SK-N-SH (cell line): ENCODE data around the gene PLEKHB1.

Experiments
- CHD2 ChIP-seq: fragments of 150-350 bp; IDR thresholded peaks from 2 replicates; pipeline ENCODE4 v1.6.1; 2018; ENCODE audit warnings: low read length; ENCODE audit not compliant: partially characterized antibody
- EP300 ChIP-seq, 2 experiments: IDR thresholded peaks; 2 replicates each; pipeline versions ENCODE4 v1.4.0 to v1.6.1; 2012; ENCODE audit warnings: borderline replicate concordance in 1 of 2, low read depth in 1 of 2, low read length in 1 of 2
- EZH2phosphoT487 ChIP-seq: fragments of 200-600 bp; sonication (generic); IDR thresholded peaks from 2 replicates; pipeline ENCODE4 v1.6.1; 2017; ENCODE audit warnings: low read depth, mixed run types, mild to moderate bottlenecking, antibody characterized with exemption, moderate library complexity, borderline replicate concordance
- JUND ChIP-seq: IDR thresholded peaks from 2 replicates; pipeline ENCODE4 v1.4.0; 2012
- NFIC ChIP-seq: IDR thresholded peaks from 2 replicates; pipeline ENCODE4 v1.4.0; 2012; ENCODE audit warnings: borderline replicate concordance
- POLR2AphosphoS5 ChIP-seq: IDR thresholded peaks from 2 replicates; pipeline ENCODE4 v1.6.1; 2012; ENCODE audit warnings: low read depth, low read length
- RAD21 ChIP-seq: IDR thresholded peaks from 2 replicates; pipeline ENCODE4 v1.6.1; 2012; ENCODE audit warnings: mild to moderate bottlenecking, low read length
- RFX5 ChIP-seq: IDR thresholded peaks from 2 replicates; pipeline ENCODE4 v1.6.1; 2012; ENCODE audit warnings: mild to moderate bottlenecking, improper control_type of control experiment, low read length
- YY1 ChIP-seq: IDR thresholded peaks from 2 replicates; pipeline ENCODE4 v1.4.0; 2012; ENCODE audit warnings: low read depth, mild to moderate bottlenecking
- TF ChIP-seq, protein P1 (sequence below): fragments of 200-600 bp; sonication (generic); IDR thresholded peaks from 2 replicates; pipeline ENCODE4 v1.6.1; 2017; ENCODE audit warnings: antibody characterized with exemption, mild to moderate bottlenecking, moderate library complexity
- TF ChIP-seq, protein P2 (sequence below): IDR thresholded peaks from 2 replicates; pipeline ENCODE4 v1.6.1; 2012; ENCODE audit warnings: mild to moderate bottlenecking, low read depth, low read length, moderate library complexity

DNA sequence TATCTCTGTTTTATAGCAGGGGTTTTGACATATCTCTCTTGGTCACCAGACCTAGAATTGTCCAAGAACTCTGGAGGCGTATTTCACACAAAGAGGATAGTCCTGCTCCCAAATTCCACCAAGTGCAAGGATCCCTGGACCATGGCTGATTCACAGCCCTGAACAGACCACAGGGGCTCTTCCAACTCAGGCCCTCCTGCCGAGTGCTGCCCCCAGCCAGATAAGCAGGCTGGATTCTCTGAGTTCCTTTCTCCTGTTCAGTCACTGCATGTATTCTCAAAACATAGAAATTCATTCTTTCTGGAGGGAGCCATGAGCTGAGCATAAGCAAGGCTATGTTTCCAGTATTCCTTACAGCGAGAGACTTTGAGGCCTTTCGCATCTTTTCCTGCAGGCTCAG, 13.4 kb upstream of the PLEKHB1 start:
- TF ChIP-seq EP300 (IDR thresholded peaks at IDR 0.05; ENCODE audit: borderline replicate concordance in 1 of 2, low read depth in 1 of 2, low read length in 1 of 2) (no peak), RAD21 (no peak), RFX5 (no peak), NFIC (no peak), JUND (no peak), YY1 (no peak), POLR2AphosphoS5 (no peak), EZH2phosphoT487 (no peak), CHD2 (no peak)
- TF ChIP-seq, protein P1, sequence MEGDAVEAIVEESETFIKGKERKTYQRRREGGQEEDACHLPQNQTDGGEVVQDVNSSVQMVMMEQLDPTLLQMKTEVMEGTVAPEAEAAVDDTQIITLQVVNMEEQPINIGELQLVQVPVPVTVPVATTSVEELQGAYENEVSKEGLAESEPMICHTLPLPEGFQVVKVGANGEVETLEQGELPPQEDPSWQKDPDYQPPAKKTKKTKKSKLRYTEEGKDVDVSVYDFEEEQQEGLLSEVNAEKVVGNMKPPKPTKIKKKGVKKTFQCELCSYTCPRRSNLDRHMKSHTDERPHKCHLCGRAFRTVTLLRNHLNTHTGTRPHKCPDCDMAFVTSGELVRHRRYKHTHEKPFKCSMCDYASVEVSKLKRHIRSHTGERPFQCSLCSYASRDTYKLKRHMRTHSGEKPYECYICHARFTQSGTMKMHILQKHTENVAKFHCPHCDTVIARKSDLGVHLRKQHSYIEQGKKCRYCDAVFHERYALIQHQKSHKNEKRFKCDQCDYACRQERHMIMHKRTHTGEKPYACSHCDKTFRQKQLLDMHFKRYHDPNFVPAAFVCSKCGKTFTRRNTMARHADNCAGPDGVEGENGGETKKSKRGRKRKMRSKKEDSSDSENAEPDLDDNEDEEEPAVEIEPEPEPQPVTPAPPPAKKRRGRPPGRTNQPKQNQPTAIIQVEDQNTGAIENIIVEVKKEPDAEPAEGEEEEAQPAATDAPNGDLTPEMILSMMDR, result no peak
- TF ChIP-seq, protein P2, sequence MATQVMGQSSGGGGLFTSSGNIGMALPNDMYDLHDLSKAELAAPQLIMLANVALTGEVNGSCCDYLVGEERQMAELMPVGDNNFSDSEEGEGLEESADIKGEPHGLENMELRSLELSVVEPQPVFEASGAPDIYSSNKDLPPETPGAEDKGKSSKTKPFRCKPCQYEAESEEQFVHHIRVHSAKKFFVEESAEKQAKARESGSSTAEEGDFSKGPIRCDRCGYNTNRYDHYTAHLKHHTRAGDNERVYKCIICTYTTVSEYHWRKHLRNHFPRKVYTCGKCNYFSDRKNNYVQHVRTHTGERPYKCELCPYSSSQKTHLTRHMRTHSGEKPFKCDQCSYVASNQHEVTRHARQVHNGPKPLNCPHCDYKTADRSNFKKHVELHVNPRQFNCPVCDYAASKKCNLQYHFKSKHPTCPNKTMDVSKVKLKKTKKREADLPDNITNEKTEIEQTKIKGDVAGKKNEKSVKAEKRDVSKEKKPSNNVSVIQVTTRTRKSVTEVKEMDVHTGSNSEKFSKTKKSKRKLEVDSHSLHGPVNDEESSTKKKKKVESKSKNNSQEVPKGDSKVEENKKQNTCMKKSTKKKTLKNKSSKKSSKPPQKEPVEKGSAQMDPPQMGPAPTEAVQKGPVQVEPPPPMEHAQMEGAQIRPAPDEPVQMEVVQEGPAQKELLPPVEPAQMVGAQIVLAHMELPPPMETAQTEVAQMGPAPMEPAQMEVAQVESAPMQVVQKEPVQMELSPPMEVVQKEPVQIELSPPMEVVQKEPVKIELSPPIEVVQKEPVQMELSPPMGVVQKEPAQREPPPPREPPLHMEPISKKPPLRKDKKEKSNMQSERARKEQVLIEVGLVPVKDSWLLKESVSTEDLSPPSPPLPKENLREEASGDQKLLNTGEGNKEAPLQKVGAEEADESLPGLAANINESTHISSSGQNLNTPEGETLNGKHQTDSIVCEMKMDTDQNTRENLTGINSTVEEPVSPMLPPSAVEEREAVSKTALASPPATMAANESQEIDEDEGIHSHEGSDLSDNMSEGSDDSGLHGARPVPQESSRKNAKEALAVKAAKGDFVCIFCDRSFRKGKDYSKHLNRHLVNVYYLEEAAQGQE, result no peak
